GM21447 (cell line): ENCODE results near the gene KCNAB1.

Source experiments
- ATAC-seq: cut with Tn5 transposase; IDR thresholded peaks from one replicate; pipeline ENCODE4 v1.9.1; 2021; ENCODE audit not compliant: unreplicated experiment

Gene KCNAB1

DNA sequence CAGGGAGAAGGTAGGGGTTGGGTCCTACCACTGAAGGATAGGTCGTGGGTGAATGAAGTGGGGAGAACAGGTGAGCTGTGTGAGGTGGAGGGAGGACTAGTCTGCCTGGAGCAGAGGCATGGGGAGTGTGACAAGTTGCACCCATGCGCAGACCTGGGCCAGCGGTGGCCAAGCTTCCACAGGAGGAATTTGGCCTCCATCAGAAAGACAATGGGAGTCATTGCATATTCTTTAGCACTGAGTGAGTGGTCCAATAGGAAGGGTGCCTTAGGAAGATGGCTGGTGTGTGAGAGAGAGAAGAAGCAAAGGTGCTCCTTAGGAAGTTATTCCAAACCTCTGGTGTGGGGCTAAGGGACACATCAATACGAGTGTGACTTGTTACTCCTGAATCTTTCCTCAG is 191.1 kb downstream of the KCNAB1 start:
- no peak for ATAC-seq

DNA sequence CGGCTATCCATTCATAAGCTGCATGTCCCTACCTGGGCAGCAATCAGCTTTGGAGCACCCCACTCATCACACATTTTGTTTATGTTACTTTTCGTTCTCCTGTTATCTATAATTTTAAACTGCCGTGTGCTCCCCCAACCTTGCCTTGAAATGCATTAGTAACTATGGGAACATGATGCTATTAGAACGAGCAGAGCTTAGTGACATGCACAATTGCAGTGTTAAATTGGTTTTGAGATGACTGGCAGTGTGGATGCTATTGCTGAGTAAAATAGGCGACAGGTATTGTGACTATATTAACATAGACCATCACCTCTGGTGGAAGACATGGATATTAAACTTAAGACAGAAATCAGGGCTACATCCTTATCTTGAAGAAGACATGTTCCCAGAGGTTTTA is 191.6 kb downstream of the KCNAB1 start:
- ATAC-seq = no peak

- no peak for ATAC-seq
Observed at GRCh38 chr3:156316076-156316475, 195.7 kb downstream of the KCNAB1 start.

GRCh38 chr3:156317462-156318074 is 197.2 kb downstream of the KCNAB1 start:
- no peak for ATAC-seq

GRCh38 chr3:156321945-156322344 is 201.6 kb downstream of the KCNAB1 start:
- ATAC-seq = no peak

- ATAC-seq = no peak
Observed at GRCh38 chr3:156323466-156323865, 203.1 kb downstream of the KCNAB1 start.

GRCh38 chr3:156330415-156330814 is 210.0 kb downstream of the KCNAB1 start:
- no peak for ATAC-seq

- no peak for ATAC-seq
Observed at GRCh38 chr3:156332304-156332703, 211.9 kb downstream of the KCNAB1 start.

DNA sequence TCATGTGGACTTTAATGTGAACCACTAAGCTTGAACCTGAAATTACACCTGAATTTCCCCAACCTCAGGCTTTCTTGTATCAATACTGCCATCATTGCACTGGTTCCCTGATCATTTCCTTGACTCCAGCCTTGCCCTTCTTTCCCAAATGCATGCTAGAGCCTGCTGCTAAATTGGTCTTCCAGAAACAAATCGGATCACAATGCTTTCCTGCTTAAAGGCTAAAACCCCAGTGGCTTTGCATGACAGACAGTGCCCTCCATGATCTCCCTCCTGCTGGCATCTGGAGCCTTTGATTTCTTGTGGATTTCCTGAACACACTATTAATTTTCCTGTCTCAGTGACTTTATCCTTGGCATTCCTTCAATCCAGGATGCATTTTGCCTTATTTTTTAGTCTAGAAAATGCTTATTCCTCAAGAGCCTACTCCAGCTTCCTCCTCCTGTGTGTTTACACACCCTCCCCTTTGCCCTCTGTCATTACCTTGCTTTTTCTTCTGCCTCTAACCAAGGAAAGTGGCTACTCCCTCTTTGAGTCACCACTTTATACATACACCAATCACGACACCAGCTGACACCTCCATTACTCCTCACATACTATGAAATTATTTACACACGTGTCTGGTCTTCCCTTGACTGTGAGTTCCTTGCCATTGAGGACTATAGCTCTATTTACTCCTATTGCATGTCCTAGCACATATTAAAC is 214.6 kb downstream of the KCNAB1 start:
- no peak for ATAC-seq

DNA sequence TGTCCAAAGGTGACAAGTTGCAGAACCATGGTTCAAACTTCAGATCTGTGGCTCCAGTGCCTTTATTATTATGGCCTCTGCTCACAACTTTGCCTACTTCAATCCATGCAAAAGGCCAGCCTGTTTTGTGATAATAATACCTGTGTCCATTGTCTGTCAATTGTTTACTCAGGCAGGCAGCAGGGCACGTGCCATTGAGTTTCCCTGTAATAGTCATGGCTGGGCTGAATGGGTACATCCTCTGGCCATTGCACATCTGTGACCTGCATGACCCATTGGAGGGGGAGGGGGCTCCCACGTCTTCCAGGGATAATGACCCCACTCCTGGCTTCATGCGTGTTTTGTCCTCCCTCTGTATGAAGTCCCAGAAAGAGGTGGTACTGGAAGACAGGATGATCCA is 219.1 kb downstream of the KCNAB1 start:
- no peak for ATAC-seq

DNA sequence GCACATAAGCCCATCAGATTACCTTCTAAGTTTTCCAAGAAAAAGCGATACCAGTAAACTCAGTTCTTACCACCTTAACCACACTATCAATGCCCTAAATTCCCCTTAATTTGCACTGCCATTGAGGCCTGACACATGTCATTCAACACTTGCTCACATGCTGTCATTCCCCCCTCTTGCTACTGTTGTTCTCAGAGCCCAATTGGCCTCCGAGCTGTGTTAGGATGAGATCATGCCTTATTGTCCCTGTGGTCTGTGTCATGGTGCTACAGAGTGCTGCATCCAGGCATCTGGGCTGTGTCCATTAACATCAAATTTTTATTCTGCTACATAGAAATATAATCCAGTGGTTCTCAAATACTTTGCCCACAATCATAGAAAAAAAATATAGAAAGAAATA is 221.0 kb downstream of the KCNAB1 start:
- ATAC-seq = no peak

- ATAC-seq = peak; percentile 99
Observed at GRCh38 chr3:156341831-156342416, 221.5 kb downstream of the KCNAB1 start.

- no peak for ATAC-seq
Observed at GRCh38 chr3:156344215-156344614, 223.8 kb downstream of the KCNAB1 start.

- ATAC-seq = no peak
Observed at GRCh38 chr3:156349111-156349510, 228.7 kb downstream of the KCNAB1 start.

GRCh38 chr3:156349978-156350377 is 229.6 kb downstream of the KCNAB1 start:
- ATAC-seq = no peak

- ATAC-seq = no peak
Observed at GRCh38 chr3:156350781-156351180, 230.4 kb downstream of the KCNAB1 start.

DNA sequence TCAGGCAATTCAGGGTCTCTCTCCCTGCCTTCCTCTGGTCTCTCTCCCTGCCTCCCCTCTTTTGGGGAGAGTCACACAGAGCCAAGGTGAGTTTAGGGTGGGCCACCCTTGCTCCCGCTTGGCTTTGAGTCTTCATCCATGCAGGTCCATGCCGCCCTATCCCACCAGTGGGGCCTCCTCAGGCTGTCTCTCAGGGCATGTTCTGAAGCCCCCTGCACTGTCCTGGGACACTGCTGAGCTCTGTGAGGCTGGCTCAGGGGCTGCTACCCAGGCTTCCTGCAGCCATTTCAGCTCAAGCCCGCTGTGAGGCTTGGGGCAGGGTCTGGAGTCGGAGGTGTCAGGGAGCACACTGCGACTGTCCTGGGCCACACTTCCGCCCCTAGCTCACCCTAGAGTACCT is 231.4 kb downstream of the KCNAB1 start:
- no peak for ATAC-seq

GRCh38 chr3:156352728-156353127 is 232.3 kb downstream of the KCNAB1 start:
- ATAC-seq = no peak

DNA sequence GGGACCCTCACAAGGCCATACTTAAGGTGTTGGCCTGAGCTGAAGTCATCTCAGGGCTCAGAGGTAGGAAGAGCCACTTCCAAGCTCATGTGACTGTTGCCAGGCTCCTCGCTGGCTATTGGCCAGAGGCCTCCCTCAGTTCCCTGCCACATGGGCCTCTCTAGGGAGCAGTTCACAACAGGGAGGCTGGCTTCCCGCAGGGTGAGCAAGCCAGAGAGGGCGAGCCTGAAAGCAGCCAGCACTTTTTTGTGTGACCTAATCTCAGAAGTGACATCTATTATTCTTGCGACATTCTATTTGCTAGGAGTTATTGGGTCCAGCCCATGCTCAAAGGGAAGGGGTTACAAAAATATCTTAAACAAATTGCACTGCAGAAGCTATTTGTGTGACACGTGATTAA is 233.2 kb downstream of the KCNAB1 start:
- ATAC-seq = no peak

- ATAC-seq = no peak
Observed at GRCh38 chr3:156356537-156357363, 236.4 kb downstream of the KCNAB1 start.

DNA sequence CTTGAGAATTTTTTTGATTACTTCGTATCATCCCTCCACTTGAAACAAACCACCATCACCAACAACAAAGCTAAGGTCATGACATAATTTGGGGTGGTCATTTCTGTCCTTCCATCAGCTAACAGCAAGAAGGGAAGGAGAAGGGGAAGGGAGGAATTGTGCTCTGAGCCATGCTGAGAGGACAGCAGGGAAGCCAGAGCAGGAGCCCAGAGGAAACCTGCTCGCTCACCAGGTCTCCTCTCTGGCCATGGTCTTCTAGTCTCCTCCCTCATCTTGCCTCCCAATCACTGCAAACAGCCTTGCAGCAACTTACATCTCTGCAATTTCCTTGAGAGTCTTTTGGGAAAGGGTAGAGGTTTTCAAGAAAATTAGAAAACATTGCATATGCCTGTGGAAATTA is 237.9 kb downstream of the KCNAB1 start:
- no peak for ATAC-seq

- no peak for ATAC-seq
Observed at GRCh38 chr3:156359368-156359767, 239.0 kb downstream of the KCNAB1 start.
